ENCODE results near the gene MAP4K1.

Gene MAP4K1

DNA sequence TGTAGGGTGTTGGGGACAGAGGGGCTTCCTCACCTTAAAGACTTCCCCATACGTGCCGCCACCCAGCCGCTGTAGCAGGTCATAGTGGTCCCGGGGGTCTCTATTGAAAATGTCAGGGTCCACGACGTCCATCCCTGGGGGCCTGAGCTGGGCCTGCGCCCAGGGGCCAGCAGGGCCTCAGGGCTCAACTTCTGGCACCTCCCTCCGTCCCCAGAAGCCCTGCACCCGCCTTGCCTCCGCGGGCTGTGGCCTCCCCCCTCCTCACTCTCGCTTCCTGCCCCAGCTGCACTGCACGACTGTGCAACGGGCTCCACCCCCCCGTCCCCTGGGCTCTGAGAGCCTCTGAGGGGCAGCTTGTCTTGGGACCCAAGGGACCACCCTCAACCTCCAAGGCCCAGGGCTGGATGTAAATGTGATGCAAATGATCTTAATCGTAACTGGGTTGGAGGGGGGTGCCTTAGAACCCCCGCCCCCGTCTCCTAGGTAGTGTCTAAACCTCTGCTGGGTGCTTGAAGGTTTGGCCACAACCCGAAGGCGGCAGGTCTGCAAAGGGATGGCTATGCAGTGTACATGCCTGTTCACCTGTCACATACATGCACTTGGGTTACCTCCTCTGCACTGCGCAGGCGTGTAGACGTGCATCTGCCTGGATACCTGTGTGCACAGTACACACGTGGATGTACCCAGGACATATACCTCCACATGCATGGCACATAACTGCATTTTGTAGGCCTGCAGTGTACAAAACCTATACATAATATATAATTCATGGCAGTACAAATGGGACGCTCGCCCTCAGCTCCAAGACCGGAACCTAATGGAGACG lies at the start of gene MAP4K1:
MAP4K1 (minus strand) TSS at position 190 of the 826 bp plus-strand sequence; CDS start at position 132, 58 bp downstream.
- H3K4me3 ChIP-seq (replicated peaks in 1 of 2; ENCODE audit: low read depth in 2 of 2, low read length in 2 of 2): peak within 1 kb of the TSS; percentile 79 to 98
- no peak for DNase-seq (ENCODE audit: low read depth in 2 of 2)
- TF ChIP-seq, protein P1, sequence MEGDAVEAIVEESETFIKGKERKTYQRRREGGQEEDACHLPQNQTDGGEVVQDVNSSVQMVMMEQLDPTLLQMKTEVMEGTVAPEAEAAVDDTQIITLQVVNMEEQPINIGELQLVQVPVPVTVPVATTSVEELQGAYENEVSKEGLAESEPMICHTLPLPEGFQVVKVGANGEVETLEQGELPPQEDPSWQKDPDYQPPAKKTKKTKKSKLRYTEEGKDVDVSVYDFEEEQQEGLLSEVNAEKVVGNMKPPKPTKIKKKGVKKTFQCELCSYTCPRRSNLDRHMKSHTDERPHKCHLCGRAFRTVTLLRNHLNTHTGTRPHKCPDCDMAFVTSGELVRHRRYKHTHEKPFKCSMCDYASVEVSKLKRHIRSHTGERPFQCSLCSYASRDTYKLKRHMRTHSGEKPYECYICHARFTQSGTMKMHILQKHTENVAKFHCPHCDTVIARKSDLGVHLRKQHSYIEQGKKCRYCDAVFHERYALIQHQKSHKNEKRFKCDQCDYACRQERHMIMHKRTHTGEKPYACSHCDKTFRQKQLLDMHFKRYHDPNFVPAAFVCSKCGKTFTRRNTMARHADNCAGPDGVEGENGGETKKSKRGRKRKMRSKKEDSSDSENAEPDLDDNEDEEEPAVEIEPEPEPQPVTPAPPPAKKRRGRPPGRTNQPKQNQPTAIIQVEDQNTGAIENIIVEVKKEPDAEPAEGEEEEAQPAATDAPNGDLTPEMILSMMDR (IDR thresholded peaks at IDR 0.05; ENCODE audit: low read depth, low read length): no peak

DNA sequence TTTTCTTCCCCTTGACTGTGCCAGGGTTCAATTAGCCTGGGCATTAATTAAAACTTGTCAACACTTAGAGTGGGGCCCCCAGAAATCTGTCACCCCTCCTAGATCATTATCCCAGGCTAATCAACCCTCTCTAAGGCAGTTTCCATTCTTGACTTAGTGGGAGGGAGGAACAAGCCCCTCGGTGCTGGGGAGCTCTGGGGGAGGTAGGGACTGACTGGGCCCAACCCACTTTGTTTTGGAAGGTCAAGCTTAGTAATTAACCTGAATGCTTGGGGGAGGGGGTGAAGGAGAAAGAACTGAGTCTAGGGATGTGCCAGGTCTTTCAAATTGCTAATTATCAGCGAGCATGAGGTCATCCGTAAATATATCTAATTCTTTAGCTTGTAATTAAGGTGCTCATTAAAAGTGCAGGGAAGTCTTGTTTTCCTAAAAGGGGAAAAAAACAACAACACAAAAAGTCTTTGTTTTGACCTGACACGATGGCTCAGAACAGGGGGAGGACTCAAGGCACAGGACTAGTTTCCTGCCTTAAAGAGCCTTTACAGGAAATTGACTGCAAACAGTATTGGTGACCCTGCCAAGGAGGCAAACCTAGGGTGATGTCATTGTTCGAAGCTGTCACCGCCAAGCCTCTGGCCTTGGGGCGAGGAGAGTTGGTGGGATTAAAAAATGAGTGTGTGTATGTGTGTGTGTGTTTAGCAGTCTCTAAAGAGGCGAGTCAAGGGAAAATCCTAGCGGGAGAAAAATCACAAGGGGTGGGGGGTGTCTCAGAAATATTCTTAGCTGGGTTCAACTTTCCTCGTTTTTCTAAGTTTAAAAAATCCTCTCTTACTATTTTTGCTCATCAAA lies 49.1 kb upstream of the MAP4K1 start:
- TF ChIP-seq, protein P1 (IDR thresholded peaks at IDR 0.05; ENCODE audit: low read depth, low read length): no peak
- DNase-seq (ENCODE audit: low read depth in 2 of 2): peak; percentile 85 to 88
- H3K4me3 ChIP-seq (replicated peaks in 1 of 2; ENCODE audit: low read depth in 2 of 2, low read length in 2 of 2): no peak overlapping the region

DNA sequence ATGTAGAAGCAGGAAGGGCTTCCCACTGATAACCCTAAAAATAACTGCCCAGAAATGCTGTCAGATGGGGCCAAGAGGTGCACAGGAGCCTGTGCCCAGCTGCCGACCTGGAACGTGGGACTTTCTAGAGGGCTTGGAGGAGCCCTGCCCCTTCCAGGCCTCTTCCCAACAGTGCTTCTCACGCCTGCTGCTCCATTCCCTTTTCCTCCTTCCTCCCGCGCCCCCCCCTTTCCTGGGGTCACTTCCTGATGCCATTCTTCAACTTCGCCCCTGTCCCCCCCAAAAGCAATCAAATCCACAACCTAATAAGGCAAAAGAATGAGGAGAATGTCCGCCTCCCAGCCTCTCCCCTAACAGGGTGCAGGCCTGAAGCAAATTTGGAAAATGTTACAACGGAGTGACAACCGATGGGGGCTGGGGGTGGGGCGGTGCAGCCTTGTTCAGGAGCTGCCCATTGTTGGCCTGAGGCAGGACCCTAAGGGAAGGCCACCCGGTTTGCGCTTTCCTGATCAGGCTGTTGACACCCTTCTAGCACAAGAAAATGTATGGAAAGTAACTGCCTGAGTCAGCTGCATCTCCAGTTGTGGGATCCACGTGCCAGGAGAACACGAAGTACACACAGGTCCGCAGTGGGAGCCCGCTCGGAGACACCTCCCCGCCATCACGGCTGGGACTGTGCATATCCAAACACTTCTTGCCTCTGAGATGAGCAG lies 48.4 kb upstream of the MAP4K1 start:
- DNase-seq (ENCODE audit: low read depth in 2 of 2): peak; percentile 67 to 89
- TF ChIP-seq, protein P1 (IDR thresholded peaks at IDR 0.05; ENCODE audit: low read depth, low read length): no peak
- no peak overlapping the region for H3K4me3 ChIP-seq (replicated peaks in 1 of 2; ENCODE audit: low read depth in 2 of 2, low read length in 2 of 2)

DNA sequence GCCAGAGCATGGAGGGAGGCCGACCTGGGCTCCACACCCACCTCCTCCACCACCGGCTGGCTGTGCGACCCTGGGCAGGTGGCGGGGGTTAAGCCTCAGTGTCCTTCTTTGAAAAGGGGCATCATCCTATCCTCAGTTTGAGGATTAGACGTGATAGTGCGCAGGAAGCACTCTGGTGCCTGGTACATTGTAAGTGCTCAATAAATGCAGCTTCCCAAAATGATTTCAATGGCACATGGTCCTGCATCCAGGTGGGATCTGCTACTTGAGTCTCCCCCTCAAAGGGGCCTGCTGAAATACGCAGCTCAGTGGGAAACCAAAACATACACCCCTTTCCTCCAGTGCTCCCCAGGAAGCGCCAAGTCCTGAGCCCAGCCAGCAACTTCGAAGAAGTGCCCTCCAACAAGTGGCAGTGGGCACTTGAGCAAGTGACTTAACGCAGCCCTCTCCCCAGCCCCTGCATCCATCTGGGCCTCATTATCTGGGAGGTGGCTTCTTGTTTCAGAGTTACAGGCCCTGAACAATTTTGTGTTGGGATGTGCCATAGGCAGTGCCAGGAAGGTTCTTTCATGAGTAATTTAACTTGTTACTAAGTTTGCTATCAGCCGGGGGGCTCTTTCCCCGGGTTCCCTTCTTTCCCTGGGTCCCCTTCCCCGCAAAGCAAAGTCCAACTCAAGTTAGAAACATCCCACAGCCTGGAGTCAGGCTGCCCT lies 47.6 kb upstream of the MAP4K1 start:
- no peak overlapping the region for H3K4me3 ChIP-seq (replicated peaks in 1 of 2; ENCODE audit: low read depth in 2 of 2, low read length in 2 of 2)
- TF ChIP-seq, protein P1 (IDR thresholded peaks at IDR 0.05; ENCODE audit: low read depth, low read length): no peak
- no peak for DNase-seq (ENCODE audit: low read depth in 2 of 2)

DNA sequence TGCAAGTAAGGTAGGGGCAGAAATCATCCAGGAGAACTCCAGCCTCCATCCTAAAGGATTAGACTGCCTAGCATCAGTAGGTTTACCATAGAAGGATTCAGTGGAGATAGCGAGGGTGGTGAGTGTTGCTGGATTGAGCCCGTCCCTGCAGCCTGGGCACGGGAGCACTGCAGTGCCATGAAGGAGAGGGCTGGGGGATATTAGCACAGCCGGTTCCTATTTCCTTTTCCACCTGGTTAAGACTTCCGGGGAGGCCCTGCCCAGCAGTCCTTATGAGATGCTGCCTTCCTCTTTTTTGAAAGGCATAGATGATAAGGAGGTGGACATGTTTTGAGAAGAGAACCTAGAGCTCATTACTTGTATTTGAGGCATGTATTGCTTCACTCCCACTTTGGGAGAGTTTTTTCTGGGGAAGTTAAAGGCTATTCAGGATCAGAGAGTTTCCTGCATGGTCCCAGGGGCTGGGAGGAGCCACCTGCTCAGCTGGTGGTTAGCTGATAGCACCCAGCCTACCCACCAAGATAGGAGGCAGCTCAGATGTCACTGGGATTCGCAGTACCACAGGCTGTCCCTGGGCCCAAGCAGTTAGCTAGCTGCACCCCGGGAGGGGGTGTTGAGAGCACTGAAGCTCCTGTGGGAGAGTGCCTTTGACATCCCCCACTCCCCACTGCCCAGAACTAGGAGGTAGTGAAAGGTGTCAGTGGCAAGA lies 46.9 kb upstream of the MAP4K1 start:
- no peak for DNase-seq (ENCODE audit: low read depth in 2 of 2)
- TF ChIP-seq, protein P1 (IDR thresholded peaks at IDR 0.05; ENCODE audit: low read depth, low read length): no peak
- H3K4me3 ChIP-seq (replicated peaks in 1 of 2; ENCODE audit: low read depth in 2 of 2, low read length in 2 of 2): no peak overlapping the region
